Activated CD4-positive, alpha-beta T cell treated with anti-CD3 and anti-CD28 coated beads, Interleukin-2, Interleukin-4, amounts not matched to agents 100 ng/mL and 50 ng/mL, durations not matched to agents 16 hours and 8 hours (primary cell): ENCODE data around the gene FMN2.

ENCODE experiments used
- DNase-seq: peaks from one replicate; pipeline ENCODE4 v3.0.0-alpha.2; 2020; ENCODE audit warnings: low spot score

The FMN2 gene

GRCh38 chr1:240091614-240092300, at the start of gene FMN2:
FMN2 (plus strand) TSS chr1:240091883; CDS start chr1:240092110, 227 bp downstream.
- no peak for DNase-seq

- DNase-seq: no peak
Observed at GRCh38 chr1:240044620-240045019, 47.1 kb upstream of the FMN2 start.

- no peak for DNase-seq
Observed at GRCh38 chr1:240046000-240046399, 45.7 kb upstream of the FMN2 start.

- DNase-seq: no peak
Observed at GRCh38 chr1:240054109-240054701, 37.5 kb upstream of the FMN2 start.

GRCh38 chr1:240055936-240056335, 35.7 kb upstream of the FMN2 start:
- no peak for DNase-seq

GRCh38 chr1:240056350-240056749, 35.3 kb upstream of the FMN2 start:
- no peak for DNase-seq

GRCh38 chr1:240058049-240058448, 33.6 kb upstream of the FMN2 start:
- DNase-seq: no peak

GRCh38 chr1:240068961-240069360, 22.7 kb upstream of the FMN2 start:
- DNase-seq: no peak

GRCh38 chr1:240070188-240070587, 21.5 kb upstream of the FMN2 start:
- DNase-seq: no peak

- DNase-seq: no peak
Observed at GRCh38 chr1:240073097-240073496, 18.6 kb upstream of the FMN2 start.

- DNase-seq: no peak
Observed at GRCh38 chr1:240074422-240074821, 17.3 kb upstream of the FMN2 start.

- DNase-seq: no peak
Observed at GRCh38 chr1:240074908-240075307, 16.8 kb upstream of the FMN2 start.

- DNase-seq: no peak
Observed at GRCh38 chr1:240084337-240084736, 7.3 kb upstream of the FMN2 start.

GRCh38 chr1:240084749-240085148, 6.9 kb upstream of the FMN2 start:
- DNase-seq: no peak

- no peak for DNase-seq
Observed at GRCh38 chr1:240086726-240087125, 5.0 kb upstream of the FMN2 start.

GRCh38 chr1:240090014-240090413, 1.7 kb upstream of the FMN2 start:
- DNase-seq: no peak

- DNase-seq: no peak
Observed at GRCh38 chr1:240090957-240091600, 604 bp upstream of the FMN2 start.

GRCh38 chr1:240092301-240093119, 827 bp downstream of the FMN2 start:
- no peak for DNase-seq

GRCh38 chr1:240093120-240093961, 1.7 kb downstream of the FMN2 start:
- DNase-seq: no peak

GRCh38 chr1:240094041-240094722, 2.5 kb downstream of the FMN2 start:
- no peak for DNase-seq

- DNase-seq: no peak
Observed at GRCh38 chr1:240096974-240097373, 5.3 kb downstream of the FMN2 start.
